Liver (tissue), 2 donors: ENCODE measurements around the gene TFB1M.

Experiments
- CTCF ChIP-seq: fragments of 150-350 bp; IDR thresholded peaks from 2 replicates; pipeline ENCODE4 v1.5.1; 2017; ENCODE audit warnings: improper control_type of control experiment, low read depth, low read length; ENCODE audit not compliant: missing input control
- YY1 ChIP-seq: IDR thresholded peaks from 2 replicates; pipeline ENCODE4 v1.6.1; 2016; ENCODE audit warnings: antibody characterized with exemption, mild to moderate bottlenecking
- TF ChIP-seq, protein P1 (sequence below): IDR thresholded peaks from 2 replicates; pipeline ENCODE4 v1.6.1; 2016; ENCODE audit warnings: antibody characterized with exemption
- donor health status: healthy.

DNA sequence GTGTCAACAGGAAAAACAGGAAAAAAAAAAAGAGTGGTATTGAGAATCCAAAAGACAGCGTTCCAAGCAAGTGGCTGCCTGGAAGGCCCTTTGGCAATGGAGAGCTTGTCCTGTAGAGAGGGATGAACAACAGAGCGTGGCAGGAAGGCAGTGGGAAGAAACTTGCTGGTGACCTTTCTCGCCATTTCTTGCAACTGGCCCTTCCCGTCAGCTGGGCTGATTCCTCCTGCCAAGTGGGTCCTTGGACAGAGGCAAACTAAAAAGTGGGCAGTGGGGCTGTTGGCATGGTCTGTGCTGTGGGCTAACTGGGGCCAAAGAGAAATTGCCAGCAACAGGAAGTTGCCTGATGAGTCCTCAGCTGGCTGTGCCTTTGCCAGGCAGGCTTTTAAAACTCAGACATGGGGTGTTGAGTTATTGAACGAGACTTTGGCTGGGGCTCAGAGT is 94.4 kb downstream of the TFB1M start:
- no peak for TF ChIP-seq YY1
- no peak for TF ChIP-seq CTCF
- TF ChIP-seq, protein P1, sequence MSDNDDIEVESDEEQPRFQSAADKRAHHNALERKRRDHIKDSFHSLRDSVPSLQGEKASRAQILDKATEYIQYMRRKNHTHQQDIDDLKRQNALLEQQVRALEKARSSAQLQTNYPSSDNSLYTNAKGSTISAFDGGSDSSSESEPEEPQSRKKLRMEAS, result no peak
